Neutrophil (primary cell): ENCODE data around the gene NKX2-2.

ENCODE experiments used
- H3K27ac ChIP-seq: fragments of 200-600 bp; sonication (generic); 2 replicates; pipeline ENCODE4 v1.5.1; 2016; ENCODE audit warnings: mild to moderate bottlenecking, moderate library complexity
- H3K27me3 ChIP-seq: fragments of 200-600 bp; sonication (generic); 2 replicates; pipeline ENCODE4 v1.6.0; 2016; ENCODE audit warnings: mild to moderate bottlenecking
- H3K36me3 ChIP-seq: fragments of 200-600 bp; sonication (generic); 2 replicates; pipeline ENCODE4 v1.5.1; 2017
- H3K4me1 ChIP-seq, 2 experiments: fragments of 200-600 bp in 1 of 2; sonication (generic) in 1 of 2; 1 replicate in 1 of 2; 2 replicates in 1 of 2; pipeline versions ENCODE4 v1.5.1 to v1.6.1; 2013 to 2016; ENCODE audit warnings: low read depth in 1 of 2, low read length in 1 of 2, mild to moderate bottlenecking in 1 of 2, moderate library complexity in 1 of 2; ENCODE audit not compliant: control insufficient read depth in 1 of 2, insufficient read depth in 1 of 2
- H3K4me3 ChIP-seq, 2 experiments: fragments of 200-600 bp in 1 of 2; sonication (generic) in 1 of 2; 1 replicate in 1 of 2; 2 replicates in 1 of 2; pipeline ENCODE4 v1.5.1; 2013 to 2016; ENCODE audit warnings: low read depth in 1 of 2, low read length in 1 of 2, mild to moderate bottlenecking in 1 of 2, moderate library complexity in 1 of 2
- H3K9me3 ChIP-seq: fragments of 200-600 bp; sonication (generic); 2 replicates; pipeline ENCODE4 v1.5.1; 2016
- TF ChIP-seq, protein P1 (sequence below): fragments of 200-600 bp; sonication (generic); IDR thresholded peaks from 2 replicates; pipeline ENCODE4 v1.5.1; 2016; ENCODE audit warnings: antibody characterized with exemption

Gene NKX2-2

DNA sequence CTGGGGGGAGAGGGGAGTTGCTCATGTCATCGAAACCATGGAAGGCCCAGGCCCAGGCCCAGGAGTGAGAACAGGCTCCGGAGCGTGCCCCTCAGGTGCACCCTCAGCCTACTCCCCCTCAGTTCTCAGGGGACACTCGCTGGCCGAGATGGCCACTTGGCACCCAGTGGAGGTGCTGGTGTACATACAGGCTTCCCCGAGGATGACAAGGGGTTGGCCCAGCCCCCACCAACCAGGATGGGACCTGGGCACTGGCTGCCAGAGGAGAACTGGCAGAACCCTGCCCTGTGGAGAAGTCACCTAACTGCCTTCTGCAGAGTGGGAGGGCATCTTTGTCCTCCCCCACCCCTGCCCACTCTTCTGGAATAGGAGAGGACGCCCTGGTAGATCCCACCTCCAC lies 9.5 kb downstream of the NKX2-2 start:
- Histone ChIP-seq H3K4me1 (peaks cover 11 to 25% of the 10 kb centered on the region in 2 experiments), H3K27ac (no peak overlapping the region), H3K9me3 (no peaks in the 10 kb centered on the region), H3K27me3 (peaks cover 100% of the 10 kb centered on the region), H3K36me3 (no peaks in the 10 kb centered on the region), H3K4me3 (no peak overlapping the region)
- TF ChIP-seq, protein P1, sequence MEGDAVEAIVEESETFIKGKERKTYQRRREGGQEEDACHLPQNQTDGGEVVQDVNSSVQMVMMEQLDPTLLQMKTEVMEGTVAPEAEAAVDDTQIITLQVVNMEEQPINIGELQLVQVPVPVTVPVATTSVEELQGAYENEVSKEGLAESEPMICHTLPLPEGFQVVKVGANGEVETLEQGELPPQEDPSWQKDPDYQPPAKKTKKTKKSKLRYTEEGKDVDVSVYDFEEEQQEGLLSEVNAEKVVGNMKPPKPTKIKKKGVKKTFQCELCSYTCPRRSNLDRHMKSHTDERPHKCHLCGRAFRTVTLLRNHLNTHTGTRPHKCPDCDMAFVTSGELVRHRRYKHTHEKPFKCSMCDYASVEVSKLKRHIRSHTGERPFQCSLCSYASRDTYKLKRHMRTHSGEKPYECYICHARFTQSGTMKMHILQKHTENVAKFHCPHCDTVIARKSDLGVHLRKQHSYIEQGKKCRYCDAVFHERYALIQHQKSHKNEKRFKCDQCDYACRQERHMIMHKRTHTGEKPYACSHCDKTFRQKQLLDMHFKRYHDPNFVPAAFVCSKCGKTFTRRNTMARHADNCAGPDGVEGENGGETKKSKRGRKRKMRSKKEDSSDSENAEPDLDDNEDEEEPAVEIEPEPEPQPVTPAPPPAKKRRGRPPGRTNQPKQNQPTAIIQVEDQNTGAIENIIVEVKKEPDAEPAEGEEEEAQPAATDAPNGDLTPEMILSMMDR: no peak

DNA sequence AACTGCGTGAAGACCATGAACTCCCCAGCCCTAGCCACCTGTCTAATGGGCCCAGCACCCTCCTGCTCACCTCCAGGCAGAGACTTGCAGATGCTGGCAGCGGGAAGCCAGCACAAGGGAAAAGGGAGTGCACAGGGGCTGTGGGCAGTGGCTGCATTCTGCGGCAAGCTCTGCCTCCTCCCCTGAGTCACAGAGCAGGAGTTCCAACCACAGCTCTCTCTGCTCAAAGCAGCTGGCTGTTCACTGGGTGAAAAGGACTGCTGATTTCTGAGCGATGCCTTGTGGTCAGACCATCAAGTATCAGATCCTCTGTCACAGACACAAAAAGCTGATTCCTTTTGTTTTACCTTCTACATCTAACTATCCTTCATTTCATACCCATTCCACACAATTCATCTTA lies 10.5 kb downstream of the NKX2-2 start:
- no peak overlapping the region for H3K4me3 ChIP-seq
- no peaks in the 10 kb centered on the region for H3K36me3 ChIP-seq
- H3K4me1 ChIP-seq: peaks cover 11 to 25% of the 10 kb centered on the region in 2 experiments
- H3K27me3 ChIP-seq: peaks cover 100% of the 10 kb centered on the region
- H3K9me3 ChIP-seq: no peaks in the 10 kb centered on the region
- TF ChIP-seq, protein P1: no peak
- no peak overlapping the region for H3K27ac ChIP-seq

- Histone ChIP-seq H3K27ac (no peak overlapping the region), H3K36me3 (no peaks in the 10 kb centered on the region), H3K4me3 (no peak overlapping the region), H3K9me3 (no peaks in the 10 kb centered on the region), H3K27me3 (peaks cover 98% of the 10 kb centered on the region), H3K4me1 (peaks cover 10% of the 10 kb centered on the region in 2 experiments)
- TF ChIP-seq, protein P1: no peak
Measured at GRCh38 chr20:21501184-21501583, 12.7 kb downstream of the NKX2-2 start.

GRCh38 chr20:21500599-21500998 lies 13.3 kb downstream of the NKX2-2 start:
- H3K4me1 ChIP-seq: peaks cover 4% of the 10 kb centered on the region in 2 experiments
- peaks cover 98% of the 10 kb centered on the region for H3K27me3 ChIP-seq
- TF ChIP-seq, protein P1: no peak
- no peaks in the 10 kb centered on the region for H3K36me3 ChIP-seq
- no peaks in the 10 kb centered on the region for H3K9me3 ChIP-seq
- no peak overlapping the region for H3K27ac ChIP-seq
- no peak overlapping the region for H3K4me3 ChIP-seq

DNA sequence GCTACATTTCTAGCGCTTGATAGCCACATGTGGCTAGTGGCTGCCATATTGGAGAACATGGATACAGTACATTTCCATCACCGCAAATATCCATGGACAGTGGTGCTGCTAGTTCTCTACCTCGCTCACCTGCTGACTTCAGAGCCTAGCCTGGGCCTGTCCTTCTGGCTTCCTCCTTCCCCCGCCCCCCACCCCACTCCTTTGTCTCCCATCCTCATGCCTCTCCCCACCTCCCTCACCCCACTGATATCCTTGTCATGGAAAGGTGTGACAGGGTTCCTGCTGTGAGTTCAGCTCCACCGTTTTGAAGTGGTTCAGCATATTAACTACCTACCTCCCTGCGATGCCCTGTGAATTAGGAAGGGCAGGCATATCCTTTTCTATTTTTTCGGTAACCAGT lies 14.2 kb downstream of the NKX2-2 start:
- Histone ChIP-seq H3K36me3 (no peaks in the 10 kb centered on the region), H3K4me3 (no peak overlapping the region), H3K27me3 (peaks cover 98% of the 10 kb centered on the region), H3K4me1 (no peaks in the 10 kb centered on the region), H3K27ac (no peak overlapping the region), H3K9me3 (no peaks in the 10 kb centered on the region)
- TF ChIP-seq, protein P1: no peak

DNA sequence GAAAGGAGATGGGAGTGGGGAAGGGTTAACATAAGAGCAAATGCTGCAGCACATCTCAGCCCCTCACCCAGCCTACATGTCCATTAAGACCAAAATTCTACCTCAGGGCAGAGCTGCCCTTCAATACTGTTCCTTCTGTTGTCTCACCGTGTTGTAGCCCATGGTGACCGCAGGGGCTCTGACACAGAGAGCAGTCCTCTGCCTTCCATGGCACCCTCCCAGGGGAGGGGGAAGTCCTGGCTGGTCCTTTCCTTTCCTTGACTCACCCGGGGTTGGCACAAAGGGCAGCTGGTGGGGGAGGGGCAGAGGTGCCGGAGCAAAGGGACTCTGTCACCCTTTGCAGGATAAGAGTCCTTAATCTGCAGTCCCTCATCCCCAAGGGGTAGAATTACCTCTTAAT lies 15.2 kb downstream of the NKX2-2 start:
- TF ChIP-seq, protein P1: no peak

More for the DNA sequence above, 15.2 kb downstream of the NKX2-2 start:
- Histone ChIP-seq H3K27ac (no peak overlapping the region), H3K4me1 (no peaks in the 10 kb centered on the region), H3K27me3 (peaks cover 98% of the 10 kb centered on the region), H3K9me3 (no peaks in the 10 kb centered on the region), H3K36me3 (no peaks in the 10 kb centered on the region), H3K4me3 (no peak overlapping the region)
